OCI-LY7 (cell line): ENCODE data around the gene TRIM4.

Experiments
- CTCF ChIP-seq: fragments of 200-600 bp; sonication (generic); conservative IDR thresholded peaks from 2 replicates; pipeline ENCODE4 v1.5.1; 2014; ENCODE audit warnings: mild to moderate bottlenecking, antibody characterized with exemption, low read length, moderate library complexity, mixed read lengths
- EZH2phosphoT487 ChIP-seq: fragments of 200-600 bp; sonication (generic); IDR thresholded peaks from 2 replicates; pipeline ENCODE4 v1.6.1; 2018; ENCODE audit warnings: low read depth, borderline replicate concordance, mild to moderate bottlenecking, mixed run types, antibody characterized with exemption, low read length, moderate library complexity, mixed read lengths

GRCh38 chr7:99868246-99868645 is 51.1 kb downstream of the TRIM4 start:
- no peak for TF ChIP-seq EZH2phosphoT487
- no peak for TF ChIP-seq CTCF
